HG02678 (cell line): ENCODE data around the gene IZUMO2.
"Not testable (repeated sequence)": the region's sequence is repeated elsewhere in the genome, so short reads cannot be mapped to it uniquely, and the experiment has no call there.

Experiments used
- ATAC-seq: cut with Tn5 transposase; IDR thresholded peaks from one replicate; pipeline ENCODE4 v1.9.1; 2021; ENCODE audit warnings: mild to moderate bottlenecking, moderate library complexity; ENCODE audit not compliant: unreplicated experiment

IZUMO2 gene

DNA sequence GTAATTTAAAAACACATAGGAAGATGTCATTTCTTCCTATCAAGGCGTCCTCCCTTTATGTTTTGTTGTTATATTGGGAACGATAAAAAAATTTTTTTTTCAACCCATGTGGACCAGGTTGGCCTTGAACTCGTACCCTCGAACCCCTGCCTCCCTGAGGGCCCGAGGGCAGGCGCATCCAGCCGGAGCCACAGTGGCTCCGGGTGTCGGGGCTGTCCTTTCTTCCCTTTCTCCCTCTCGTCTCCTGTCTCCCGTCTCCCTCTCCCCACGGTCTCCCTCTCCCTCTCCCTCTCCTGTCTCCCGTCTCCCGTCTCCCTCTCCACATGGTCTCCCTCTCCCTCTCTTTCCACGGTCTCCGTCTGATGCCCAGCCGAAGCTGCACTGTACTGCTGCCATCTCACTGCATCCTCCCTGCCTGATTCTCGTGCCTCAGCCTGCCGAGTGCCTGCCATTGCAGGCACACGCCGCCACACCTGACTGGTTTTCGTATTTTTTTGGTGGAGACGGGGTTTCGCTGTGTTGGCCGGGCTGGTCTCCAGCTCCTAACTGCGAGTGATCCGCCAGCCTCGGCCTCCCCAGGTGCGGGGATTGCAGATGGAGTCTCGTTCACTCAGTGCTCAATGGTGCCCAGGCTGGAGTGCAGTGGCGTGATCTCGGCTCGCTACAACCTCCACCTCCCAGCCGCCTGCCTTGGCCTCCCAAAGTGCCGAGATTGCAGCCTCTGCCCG, 22.8 kb downstream of the IZUMO2 start:
- ATAC-seq: not testable (repeated sequence)

- ATAC-seq: not testable (repeated sequence)
Observed at GRCh38 chr19:50136603-50137365, 26.3 kb downstream of the IZUMO2 start.

GRCh38 chr19:50135856-50136602, 27.1 kb downstream of the IZUMO2 start:
- not testable (repeated sequence) for ATAC-seq

- ATAC-seq: not testable (repeated sequence)
Observed at GRCh38 chr19:50134777-50135719, 28.0 kb downstream of the IZUMO2 start.

- ATAC-seq: not testable (repeated sequence)
Observed at GRCh38 chr19:50133518-50134492, 29.3 kb downstream of the IZUMO2 start.

- ATAC-seq: not testable (repeated sequence)
Observed at GRCh38 chr19:50104012-50104411, 59.1 kb downstream of the IZUMO2 start.

GRCh38 chr19:50103405-50103804, 59.7 kb downstream of the IZUMO2 start:
- not testable (repeated sequence) for ATAC-seq
